GM12864 (cell line): ENCODE data around the gene INO80B.
A peak's percentile ranks its signal among the peaks of the same experiment; 100 is the strongest.

ENCODE experiments used
- DNase-seq: peaks from one replicate; pipeline ENCODE4 v3.0.0-alpha.2; 2011; ENCODE audit warnings: low read depth
- H3K4me3 ChIP-seq: 2 replicates; pipeline ENCODE4 v1.5.1; 2011; ENCODE audit warnings: mild to moderate bottlenecking, low read depth, low read length, control low read depth
- CTCF ChIP-seq: IDR thresholded peaks from 2 replicates; pipeline ENCODE4 v1.5.1; 2011; ENCODE audit warnings: low read depth, mild to moderate bottlenecking, moderate library complexity, low read length, control low read depth, inconsistent platforms; ENCODE audit errors: missing control alignments

The INO80B gene

GRCh38 chr2:74421221-74421870, 33.5 kb upstream of the INO80B start, which contains the start of the genes C2orf81 and WDR54:
Gene C2orf81 (minus strand): TSS chr2:74421619. CDS start chr2:74421560, 59 bp downstream.
Gene WDR54 (plus strand): TSS chr2:74421730. CDS start chr2:74422154, 424 bp downstream.
- no peak for TF ChIP-seq CTCF
- DNase-seq: peak; percentile 77
- peak within 1 kb of the TSS; percentile 86 for H3K4me3 ChIP-seq

DNA sequence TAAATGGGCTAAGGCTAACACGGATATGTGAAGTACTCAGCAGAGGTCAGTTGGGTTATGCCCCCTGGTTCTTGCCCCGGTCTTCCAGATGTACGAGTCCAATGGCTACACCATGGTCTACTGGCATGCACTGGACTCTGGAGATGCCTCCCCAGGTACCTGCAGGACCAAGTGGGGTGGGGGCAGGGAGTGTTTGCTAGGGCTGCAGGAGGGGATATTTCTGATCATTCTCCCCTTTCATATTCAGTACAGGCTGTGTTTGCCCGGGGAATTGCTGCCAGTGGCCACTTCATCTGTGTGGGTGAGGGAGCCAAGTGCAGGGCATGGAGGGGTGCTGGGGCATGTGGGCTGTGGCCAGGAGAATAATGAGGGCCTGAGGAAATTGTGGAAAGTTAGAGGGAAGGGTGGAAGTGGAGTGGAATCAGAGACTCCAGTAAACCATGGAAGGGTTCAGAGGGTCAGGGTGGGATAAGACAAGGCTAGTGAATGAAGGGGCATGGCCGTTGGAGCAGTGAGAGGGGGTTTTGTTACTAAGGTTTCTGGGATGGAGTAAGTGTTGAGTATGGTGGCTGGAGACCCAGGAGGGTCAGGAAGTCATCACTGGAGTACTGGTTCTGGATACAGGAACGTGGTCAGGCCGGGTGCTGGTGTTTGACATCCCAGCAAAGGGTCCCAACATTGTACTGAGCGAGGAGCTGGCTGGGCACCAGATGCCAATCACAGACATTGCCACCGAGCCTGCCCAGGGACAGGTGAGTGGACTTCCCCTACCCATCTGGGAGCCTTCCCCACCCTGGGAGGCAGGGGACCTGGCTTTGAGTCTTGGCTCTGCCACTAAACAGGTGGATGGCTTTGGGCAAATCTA, 31.4 kb upstream of the INO80B start:
- no peak for DNase-seq
- TF ChIP-seq CTCF: no peak
- no peak overlapping the region for H3K4me3 ChIP-seq

- no peak for DNase-seq
- H3K4me3 ChIP-seq: no peak overlapping the region
- no peak for TF ChIP-seq CTCF
Observed at GRCh38 chr2:74424139-74424992, 30.5 kb upstream of the INO80B start.

- no peak for TF ChIP-seq CTCF
- H3K4me3 ChIP-seq: no peak overlapping the region
- no peak for DNase-seq
Observed at GRCh38 chr2:74424995-74425406, 29.9 kb upstream of the INO80B start.

DNA sequence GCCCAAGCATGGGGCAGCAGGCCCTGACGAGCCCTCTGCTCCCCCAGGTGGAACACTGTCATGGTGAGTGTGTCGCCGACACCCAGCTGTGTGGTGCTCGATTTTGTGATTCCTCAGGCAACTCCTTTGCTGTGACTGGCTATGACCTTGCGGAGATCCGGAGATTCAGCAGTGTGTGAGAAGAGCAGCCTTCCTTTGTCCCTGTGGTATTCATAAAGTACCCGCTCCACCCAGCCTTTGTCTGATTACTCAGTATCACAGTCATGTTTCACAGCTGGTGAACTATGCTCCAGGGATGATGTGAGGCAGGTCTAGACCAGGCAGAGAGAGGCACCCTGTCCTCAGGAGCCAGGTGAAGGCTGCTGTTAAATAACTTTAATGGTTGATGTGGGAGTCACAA, 29.4 kb upstream of the INO80B start:
- no peak overlapping the region for H3K4me3 ChIP-seq
- TF ChIP-seq CTCF: no peak
- no peak for DNase-seq

GRCh38 chr2:74426181-74426758, 28.6 kb upstream of the INO80B start:
- TF ChIP-seq CTCF: no peak
- DNase-seq: no peak
- no peak overlapping the region for H3K4me3 ChIP-seq
